HG03571 (cell line): ENCODE measurements around the gene PRKCZ.

Experiments used
- ATAC-seq: cut with Tn5 transposase; IDR thresholded peaks from one replicate; pipeline ENCODE4 v1.9.1; 2021; ENCODE audit not compliant: unreplicated experiment

The PRKCZ gene

DNA sequence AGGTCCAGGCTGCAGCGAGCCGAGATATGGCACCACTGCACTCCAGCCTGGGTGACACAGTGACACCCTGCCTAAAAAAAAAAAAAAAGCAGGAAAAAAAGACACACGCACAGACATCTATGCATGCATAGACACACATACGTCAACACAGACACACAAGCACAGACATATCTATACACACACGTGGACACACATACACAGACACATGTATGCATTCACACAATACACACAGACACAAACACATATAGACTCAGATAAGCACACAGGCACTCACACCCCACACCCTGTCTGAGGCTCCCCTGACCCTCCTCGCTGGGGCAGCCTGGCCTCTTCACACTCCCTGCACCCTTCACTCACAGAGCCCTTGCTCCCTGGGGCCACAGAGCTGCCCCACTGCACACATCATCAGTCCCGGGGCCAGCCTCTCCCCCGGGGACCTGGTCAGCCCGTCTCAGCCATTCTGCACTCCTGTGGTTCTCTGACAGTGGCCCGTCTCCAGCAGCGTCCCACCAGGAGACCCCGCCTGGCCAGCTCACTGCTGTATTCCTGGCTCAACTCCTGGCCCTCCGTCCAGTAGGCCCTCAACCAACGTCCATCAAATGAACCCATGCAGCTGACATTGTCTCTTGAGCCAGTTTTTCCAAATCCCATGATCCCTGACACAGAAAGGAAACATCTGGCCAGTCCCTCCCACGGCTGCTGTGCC lies 4.6 kb upstream of the PRKCZ start:
- no peak for ATAC-seq

DNA sequence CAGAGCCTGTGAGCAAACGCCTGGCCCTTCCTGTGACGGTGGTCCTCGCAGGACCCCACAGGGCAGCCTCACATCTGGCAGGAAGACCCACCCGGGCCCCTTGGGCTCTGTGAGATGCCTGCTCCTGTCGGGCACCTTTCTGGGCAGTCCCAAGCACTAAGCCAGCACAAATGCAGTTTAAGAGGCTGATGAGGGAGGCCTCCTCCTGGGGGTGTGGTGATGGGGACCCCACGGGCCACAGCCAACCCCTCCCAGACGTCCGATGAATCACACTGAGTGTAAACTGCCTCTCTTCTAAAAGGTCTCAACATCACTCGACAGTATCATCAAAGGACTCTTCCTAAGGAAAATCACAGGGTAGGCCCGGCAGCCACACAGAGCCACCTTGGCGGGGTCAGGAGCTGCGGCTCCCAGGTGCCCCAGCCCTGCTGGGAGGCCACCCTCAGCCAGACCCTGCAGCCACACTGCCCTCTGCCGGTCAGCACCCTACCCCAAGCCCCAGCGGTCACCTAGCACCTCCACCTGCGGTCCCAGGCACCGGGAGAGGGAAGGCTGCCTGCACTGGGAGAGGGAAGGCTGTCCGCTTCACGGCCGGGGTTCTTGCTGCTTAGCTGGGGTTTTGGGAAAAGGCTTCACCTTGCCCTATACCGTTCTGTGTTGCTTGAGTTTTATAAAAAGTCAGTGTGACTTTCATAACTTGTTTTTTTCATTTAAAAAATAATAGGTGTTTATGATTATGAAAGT lies 3.9 kb upstream of the PRKCZ start:
- ATAC-seq: no peak

DNA sequence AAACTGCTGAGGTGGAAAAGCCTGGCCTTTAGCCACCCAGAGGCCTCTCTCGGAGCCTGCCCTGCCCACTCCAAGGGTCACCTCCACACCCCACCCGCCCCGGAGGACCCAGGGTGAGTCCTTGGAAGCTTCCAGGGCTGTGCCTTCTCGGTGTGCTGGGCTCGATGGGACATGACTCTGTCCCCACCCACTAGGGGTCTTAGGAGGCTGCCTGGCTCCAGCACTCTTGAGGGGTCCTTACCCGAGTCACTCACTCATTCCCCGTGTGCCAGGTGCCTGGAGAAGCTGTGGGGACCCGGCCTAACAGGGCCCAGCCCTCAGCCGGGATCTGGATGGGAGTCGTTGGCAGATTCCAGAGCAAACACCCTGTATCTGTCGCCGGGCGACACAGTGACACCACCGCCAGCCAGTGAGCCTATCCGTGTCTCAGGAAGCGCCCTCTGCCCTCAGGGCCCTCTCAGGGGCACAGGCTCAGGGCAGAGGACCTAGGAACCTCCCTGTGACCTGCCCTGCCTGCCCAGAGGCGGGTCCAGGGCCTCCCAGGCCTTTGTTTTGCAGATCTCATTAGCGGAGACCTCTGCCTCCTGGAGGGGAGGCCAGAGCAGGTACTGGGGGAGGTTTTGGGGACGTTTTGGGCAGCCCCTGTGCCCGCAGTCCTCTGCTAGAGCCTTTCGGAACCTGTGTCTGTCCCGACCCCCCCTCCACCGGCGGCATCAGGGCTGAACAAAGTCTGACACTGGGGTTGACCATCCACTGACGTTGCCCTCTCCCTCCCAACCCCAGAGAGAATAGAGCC lies 3.1 kb upstream of the PRKCZ start:
- no peak for ATAC-seq

DNA sequence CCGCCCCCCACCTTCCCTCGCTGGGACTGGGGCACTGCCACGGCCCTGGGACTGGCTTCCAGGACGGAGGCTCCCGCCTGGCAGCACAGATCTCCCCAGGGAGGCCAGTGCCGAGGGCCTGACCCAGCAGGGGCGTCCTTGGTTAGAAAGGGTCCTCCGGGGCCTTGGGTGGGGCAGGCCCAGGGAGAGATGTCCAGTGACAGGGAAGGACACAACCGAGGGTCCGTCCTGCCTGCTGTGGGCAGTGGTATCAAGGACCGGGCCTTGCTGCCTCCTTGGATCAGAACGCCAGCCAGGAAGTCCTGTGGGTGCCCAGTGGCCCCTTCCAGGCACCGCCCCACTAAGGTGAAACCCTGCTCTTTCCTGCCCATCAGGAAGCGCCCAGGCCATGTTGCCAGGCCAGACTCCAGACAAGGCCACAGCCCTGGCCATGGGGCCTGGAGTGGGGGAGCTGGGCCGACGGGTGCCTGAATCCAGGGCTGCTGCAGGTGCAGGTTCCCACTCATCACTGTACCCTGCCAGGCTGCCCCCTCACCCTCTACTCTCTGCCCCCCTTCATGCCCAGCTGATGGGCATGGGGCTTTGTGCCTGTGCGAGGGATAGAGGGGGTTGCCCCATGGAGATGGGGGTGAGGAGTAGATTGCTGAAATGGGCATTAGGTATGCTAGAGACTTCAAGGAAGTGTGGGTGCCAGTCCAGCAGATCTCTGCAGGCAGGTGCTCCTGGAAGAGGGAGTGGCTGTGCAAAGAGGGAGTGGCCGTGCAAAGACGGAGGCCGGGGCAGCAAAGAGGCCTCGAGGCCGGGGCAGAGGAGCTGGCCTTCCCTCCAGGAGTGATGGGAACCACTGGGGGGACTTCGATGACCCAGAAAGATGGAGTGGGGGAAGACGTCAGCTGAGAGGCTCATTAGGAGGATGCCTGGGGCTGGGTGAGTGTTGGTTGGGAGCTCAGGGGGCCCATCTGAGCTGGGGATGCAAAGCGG lies 2.2 kb upstream of the PRKCZ start:
- ATAC-seq: no peak

DNA sequence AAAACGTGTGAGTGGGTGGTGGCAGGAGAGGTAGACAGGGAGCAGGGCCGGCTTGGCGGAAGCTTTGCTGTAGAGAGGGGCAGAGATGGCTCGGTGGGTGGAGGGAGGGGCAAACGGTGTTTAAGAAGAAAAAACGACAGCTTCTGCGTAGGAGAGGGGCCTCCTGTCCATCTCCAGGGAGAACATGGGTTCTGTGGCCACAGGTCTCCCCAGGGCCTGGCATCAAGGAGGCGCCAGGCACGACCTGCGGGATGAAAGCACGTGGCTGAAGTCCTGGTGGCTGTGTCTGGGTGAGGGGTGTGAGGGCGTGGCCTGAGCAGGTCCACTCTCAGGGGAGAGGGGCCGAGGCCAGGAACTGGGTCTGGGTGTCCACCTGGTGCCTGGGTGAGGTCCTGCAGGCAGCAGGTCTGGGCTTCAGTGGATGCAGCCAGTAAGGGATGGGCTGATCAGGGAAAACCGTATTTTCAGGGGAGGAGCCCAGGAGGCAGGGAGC lies 940 bp upstream of the PRKCZ start:
- no peak for ATAC-seq

DNA sequence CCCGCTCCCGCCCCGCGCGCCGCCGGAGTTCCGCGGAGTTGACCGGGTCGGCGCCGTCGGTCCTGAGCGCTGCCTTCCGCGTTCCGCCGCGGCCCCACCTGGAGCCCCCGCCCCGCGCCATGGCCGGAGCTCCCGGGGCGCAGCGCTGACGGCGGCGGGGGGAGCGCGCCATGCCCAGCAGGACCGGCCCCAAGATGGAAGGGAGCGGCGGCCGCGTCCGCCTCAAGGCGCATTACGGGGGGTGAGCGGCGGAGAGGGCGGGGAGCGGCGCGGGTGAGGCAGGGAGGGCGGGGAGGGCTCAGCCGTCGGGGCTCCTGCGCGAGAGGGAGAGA lies 216 bp downstream of the PRKCZ start:
- ATAC-seq: no peak

GRCh38 chr1:2050793-2051682 lies 827 bp downstream of the PRKCZ start:
- ATAC-seq: no peak

- ATAC-seq: no peak
Observed at GRCh38 chr1:2052054-2052679, 2.0 kb downstream of the PRKCZ start.

GRCh38 chr1:2052756-2053155 lies 2.5 kb downstream of the PRKCZ start:
- ATAC-seq: no peak

DNA sequence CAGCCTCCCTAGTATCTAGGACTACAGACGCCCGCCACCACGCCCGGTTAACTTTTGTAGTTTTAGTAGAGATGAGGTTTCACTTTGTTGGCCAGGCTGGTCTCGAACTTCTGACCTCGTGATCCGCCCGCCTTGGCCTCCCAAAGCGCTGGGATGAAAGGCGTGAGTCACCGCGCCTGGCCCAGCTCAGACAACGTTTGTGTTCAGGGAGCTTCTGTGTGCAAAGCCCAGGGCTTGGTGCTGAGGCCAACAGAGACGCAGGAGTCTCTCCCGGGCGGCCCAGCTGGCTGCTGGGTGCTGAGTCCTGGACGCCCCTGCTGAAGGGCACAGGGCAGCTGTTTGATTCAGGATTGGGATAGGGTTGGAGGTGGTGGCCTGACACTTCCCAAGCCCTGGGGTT lies 3.0 kb downstream of the PRKCZ start:
- ATAC-seq: no peak

DNA sequence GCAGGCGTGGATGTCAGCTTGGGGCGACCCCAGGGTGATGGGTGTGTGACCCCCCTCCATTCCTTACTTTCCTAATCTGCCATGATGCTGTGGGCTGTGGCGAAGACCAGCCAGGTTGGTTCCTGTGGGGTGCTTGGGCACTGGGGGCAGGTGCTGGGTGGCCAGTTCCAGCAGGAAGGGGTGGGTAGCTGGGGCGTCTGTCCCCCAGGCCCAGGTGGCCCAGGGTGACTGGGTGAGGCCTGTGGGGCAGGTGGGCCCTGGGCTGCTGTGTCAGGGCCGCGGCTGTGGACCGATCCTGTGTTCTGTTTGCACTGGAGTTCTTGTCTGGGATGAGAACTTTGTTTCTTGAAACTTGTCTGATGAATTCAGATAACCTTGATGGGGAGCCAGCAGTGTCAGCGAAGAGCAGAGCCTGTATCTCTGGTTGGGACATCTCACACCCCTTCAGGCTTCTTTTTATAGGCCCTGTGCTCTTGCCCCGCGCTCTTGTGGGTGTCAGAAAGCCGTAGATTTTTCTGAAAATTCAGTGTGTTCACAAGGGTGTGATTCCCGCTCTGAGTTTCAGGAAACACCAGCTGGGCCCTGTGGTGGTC lies 3.7 kb downstream of the PRKCZ start:
- no peak for ATAC-seq

DNA sequence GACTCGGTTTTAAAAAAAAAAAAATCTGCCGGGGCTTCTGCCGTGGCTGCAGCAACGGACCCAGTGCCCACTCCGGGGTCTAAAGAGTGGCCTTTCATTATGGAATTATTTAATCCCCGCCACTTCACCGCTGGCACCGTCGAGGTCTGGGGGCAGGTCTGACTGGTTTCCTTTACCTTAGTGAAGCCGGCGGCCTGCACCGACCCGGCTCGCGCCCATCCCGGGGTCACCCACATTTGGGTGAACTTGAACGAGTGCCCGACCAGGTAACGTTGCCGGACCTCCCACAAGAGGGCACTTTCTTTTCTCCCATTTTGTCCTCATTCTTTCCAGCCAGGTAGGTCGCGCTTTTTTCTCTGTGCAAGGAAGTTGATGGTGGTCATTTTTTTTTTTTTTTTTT lies 4.3 kb downstream of the PRKCZ start:
- ATAC-seq: no peak

GRCh38 chr1:2055911-2056575 lies 5.8 kb downstream of the PRKCZ start:
- no peak for ATAC-seq

DNA sequence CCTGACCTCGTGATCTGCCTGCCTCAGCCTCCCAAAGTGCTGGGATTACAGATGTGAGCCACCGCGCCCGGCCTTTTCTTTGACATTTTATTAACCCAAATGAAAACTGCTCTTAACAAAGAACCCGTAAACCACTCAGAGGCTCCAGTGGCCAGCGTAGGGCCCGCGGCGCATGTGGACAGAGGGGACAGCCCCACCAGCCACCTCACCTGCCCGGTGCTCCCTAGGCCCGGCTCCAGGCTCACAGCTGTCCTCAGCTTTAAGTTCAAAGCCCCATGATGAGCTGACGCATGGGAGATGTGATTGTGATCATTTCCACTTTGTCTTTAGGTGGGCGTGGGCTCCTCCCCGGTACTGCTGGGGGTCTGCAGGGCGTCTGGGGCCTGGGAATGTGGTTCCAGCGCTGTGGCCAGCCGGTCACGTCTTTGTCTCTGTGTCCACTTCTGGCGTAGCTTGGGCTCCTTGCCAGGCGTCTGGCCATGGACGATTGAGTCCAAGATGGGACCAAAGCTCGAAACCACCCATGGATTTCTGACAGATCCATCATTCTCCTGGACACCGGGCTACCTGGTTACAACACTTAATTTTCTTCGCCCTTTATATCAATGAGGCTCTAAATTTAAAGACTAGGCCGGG lies 6.9 kb downstream of the PRKCZ start:
- no peak for ATAC-seq

DNA sequence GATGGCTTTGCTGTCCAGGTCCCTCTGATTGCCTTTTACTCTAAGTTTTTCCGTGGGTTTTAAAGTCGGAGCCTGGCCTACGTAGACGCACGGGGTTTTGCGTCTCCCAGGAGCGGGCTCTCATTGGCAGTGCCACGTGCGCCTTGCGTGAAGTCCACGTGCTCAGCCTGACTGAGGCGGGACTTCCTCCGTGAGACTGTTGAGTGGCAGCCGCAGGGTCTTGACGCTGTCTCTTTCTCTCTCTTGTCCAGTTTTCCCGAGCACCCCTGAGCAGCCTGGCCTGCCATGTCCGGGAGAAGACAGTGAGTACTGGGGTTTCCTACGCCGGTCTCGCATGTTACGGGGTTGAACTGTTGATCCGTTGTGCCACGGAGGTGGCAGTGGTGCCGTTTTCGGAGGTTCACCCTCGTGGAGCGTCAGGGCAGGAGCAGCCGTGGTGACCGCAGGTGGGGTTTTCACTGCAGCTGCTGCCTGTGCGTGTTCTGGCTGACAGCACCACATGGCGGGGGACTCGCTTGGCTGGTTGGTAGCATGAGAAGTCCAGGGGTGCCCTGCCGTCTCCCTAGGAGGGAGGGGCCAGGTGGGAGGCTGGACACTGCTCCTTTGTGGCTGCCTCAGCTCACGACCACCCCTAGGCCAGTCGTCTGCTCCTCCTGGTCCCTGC lies 9.2 kb downstream of the PRKCZ start:
- no peak for ATAC-seq

- no peak for ATAC-seq
Observed at GRCh38 chr1:2060072-2060471, 9.9 kb downstream of the PRKCZ start.

DNA sequence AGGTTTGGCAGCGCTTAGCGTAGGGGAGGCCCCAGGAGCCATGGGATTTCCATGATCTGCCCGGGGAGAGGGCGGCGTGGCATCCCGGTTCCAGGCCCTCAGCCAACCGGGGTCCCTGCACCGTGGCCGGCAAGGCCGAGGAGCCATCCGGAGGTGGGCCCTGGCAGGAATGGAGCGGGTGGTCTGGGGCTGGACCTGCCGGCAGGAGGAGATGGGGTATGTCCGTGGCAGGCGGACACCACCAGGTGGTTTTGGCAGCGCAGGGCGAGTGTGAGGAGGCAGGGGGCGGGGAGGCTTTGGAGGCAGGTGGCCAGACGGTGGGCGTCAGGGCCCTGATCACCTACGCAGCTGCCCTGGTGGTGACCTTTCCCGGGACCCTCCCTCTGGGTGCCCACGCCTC lies 10.3 kb downstream of the PRKCZ start:
- no peak for ATAC-seq
